Erythroblast (primary cell): ENCODE data around the gene GCC1.

ENCODE experiments used
- DNase-seq, 2 experiments: peaks; one replicate each; lab custom pipeline; 2025; lab: John Stamatoyannopoulos, UW
- GATA1 ChIP-seq: IDR thresholded peaks from 2 replicates; pipeline ENCODE4 v1.6.1; 2011; ENCODE audit warnings: low read depth, mild to moderate bottlenecking, control low read depth, low read length, moderate library complexity
- POLR2A ChIP-seq: IDR thresholded peaks from 2 replicates; pipeline ENCODE4 v1.6.1; 2011; ENCODE audit warnings: mild to moderate bottlenecking, low read length

The GCC1 gene

GRCh38 chr7:127536394-127536691 lies 49.1 kb downstream of the GCC1 start:
- TF ChIP-seq POLR2A: no peak
- no peak for TF ChIP-seq GATA1
- DNase-seq: no peak

- no peak for DNase-seq
- TF ChIP-seq GATA1 (no peak), POLR2A (no peak)
These were observed 49.6 kb downstream of the GCC1 start for GRCh38 chr7:127535546-127536393.

GRCh38 chr7:127534636-127535035 lies 50.8 kb downstream of the GCC1 start:
- DNase-seq: no peak
- TF ChIP-seq POLR2A: no peak
- TF ChIP-seq GATA1: no peak

DNA sequence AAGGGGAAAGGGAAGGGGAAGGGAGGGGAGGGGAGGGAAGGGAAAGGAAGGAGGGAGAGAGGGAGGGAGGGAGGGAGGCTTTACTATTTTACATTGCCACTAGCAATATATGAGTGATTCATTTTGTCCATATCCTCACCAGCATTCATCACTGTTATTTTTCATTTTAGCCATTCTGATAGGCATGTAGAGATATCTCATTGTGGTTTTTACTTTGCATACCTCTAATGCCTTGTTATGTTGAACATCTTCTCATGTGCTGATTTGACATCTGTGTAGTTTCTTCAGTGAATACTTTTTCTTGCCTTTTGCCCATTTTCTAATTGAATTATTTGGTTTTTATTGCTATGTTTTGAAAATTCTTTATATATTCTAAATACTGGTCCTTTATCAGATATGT lies 52.7 kb downstream of the GCC1 start:
- no peak for DNase-seq
- TF ChIP-seq GATA1: no peak

- TF ChIP-seq GATA1 (no peak), POLR2A (no peak)
- DNase-seq: peak; percentile 26 to 43
These were observed 53.2 kb downstream of the GCC1 start for GRCh38 chr7:127532151-127532550.
